Measurements from ENCODE around the gene HNRNPUL1. TPM values are rescaled to one million over a fixed set of nuclear protein-coding genes. Genes with fewer than 3 reads are reported as not detected.

Gene HNRNPUL1
- total and polyA plus RNA-seq, 3 experiments from 2014 or later: 100 to 279 (median 270) TPM

DNA sequence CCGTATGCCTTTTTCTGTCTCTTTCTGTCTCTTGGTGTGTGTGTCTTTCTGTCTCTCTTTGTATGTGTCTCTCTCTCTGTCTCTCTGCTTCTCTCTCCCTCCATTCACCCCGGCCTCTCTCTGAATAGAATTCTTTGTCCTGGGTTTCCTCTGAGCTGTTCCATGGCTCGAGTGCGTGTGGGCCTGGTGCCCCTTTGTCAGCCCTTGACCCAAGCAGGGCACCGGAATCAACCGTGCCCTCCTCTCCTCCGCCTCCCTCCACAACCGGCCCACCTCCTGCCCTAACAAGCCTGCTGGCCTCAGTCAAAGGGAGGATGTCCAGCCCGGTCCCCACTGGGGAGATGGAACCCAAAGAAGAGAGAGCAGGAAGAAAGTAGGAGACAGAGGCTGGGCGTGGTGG lies 41.9 kb upstream of the HNRNPUL1 start:
- Histone ChIP-seq H3K4me3 (ENCODE audit: low read length) (no peak overlapping the region), H3K36me3 (ENCODE audit: insufficient read depth, low read length) (no peaks in the 10 kb centered on the region), H3K27ac (ENCODE audit: low read depth, low read length) (no peak overlapping the region), H3K27me3 (ENCODE audit: insufficient read depth, low read length, poor library complexity, severe bottlenecking) (peaks cover 10% of the 10 kb centered on the region), H3K4me1 (ENCODE audit: insufficient read depth, low read length) (peaks cover 13% of the 10 kb centered on the region), H3K9me3 (ENCODE audit: low read length) (no peaks in the 10 kb centered on the region)
- DNase-seq: no peak
- no peaks in the 10 kb centered on the region for H3K36me3 Mint-ChIP-seq
- peak overlapping the region in 1 of 8 donors; percentile 2 for H3K27ac Mint-ChIP-seq
- peak overlapping the region in 1 of 7 donors; percentile 53 for H3K4me3 Mint-ChIP-seq
- H3K9me3 Mint-ChIP-seq: no peaks in the 10 kb centered on the region
- peaks cover 29 to 61% of the 10 kb centered on the region in 2 donors for H3K27me3 Mint-ChIP-seq
- POLR2A ChIA-PET: no interaction called here
- CTCF ChIA-PET: no interaction called here
- peaks cover 15 to 19% (median 16%) of the 10 kb centered on the region in 3 donors for H3K4me1 Mint-ChIP-seq

DNA sequence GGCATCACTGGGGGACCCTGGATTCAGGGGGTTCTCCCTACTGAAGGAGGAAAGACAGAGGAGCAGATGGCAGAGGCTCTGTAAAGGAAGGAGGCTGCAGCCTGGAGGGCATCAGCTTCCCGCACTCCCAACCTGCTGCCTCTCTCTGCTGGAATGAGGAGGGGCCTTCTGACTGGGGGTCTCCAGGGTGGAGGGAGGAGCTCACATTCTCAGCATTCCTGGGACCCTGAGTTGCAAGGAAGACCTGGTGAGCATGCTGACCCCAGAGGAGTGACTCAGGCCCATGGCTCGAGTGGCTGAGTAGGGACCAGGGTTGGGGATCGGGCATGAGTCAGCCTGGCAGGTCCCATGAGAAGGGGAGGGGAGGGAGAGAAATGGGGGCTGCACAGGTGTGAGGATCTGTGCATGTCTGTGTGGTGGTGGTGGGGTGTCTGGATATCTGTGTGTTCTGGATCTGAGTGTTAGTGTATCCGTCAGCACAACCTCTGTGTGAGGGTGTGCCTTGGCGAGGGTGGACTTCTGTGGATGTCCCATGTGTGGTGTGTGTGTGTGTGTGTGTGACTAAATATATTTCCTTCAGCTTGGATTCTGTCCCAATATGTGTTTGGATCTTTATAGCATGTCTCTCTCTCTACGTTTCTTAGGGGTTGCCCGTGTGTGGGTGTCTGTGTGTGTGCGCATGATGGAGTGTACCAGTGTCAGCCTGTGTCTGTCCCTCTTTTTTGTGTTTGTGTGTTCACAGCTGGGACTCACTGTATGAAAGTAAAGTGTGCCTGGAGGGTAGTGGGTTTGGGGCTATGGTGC lies 40.5 kb upstream of the HNRNPUL1 start:
- Histone ChIP-seq H3K27ac (ENCODE audit: low read depth, low read length) (no peak overlapping the region), H3K36me3 (ENCODE audit: insufficient read depth, low read length) (no peaks in the 10 kb centered on the region), H3K4me3 (ENCODE audit: low read length) (no peak overlapping the region), H3K4me1 (ENCODE audit: insufficient read depth, low read length) (peaks cover 13% of the 10 kb centered on the region), H3K9me3 (ENCODE audit: low read length) (no peaks in the 10 kb centered on the region), H3K27me3 (ENCODE audit: insufficient read depth, low read length, poor library complexity, severe bottlenecking) (peaks cover 10% of the 10 kb centered on the region)
- peaks cover 26 to 61% of the 10 kb centered on the region in 2 donors for H3K27me3 Mint-ChIP-seq
- POLR2A ChIA-PET: no interaction called here
- H3K36me3 Mint-ChIP-seq: no peaks in the 10 kb centered on the region
- no peak for DNase-seq
- CTCF ChIA-PET: interaction anchor here (0.6 to 1.7 kb wide), 3 partner anchors 10 to 86 kb away, joined by 3 to 4 read pairs (median 3); partner anchors contain the start of gene CCDC97
- H3K4me3 Mint-ChIP-seq: peak overlapping the region in 1 of 7 donors; percentile 60
- peaks cover 15 to 19% (median 16%) of the 10 kb centered on the region in 3 donors for H3K4me1 Mint-ChIP-seq
- H3K9me3 Mint-ChIP-seq: no peaks in the 10 kb centered on the region
- H3K27ac Mint-ChIP-seq: peak overlapping the region in 7 of 8 donors; percentile 4 to 87 (median 33)

DNA sequence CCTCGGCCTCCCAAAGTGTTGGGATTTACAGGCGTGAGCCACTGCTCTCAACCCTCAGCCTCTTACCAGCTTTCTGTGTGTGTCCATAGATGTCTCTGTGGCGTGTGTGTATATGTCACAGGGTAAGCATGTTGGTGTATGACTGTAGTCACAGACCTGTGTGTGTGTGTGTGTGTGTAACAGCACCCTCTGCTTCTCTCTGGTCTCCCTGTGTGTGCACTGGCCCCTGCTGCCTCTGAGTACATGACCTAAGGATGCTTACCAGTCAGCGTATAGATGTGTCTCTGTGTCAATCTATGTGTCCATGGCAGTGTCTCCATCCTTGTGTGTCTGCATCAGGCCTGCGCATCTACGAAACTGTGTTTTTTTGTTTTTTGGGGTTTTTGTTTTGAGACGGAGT lies 39.5 kb upstream of the HNRNPUL1 start:
- Histone ChIP-seq H3K27me3 (ENCODE audit: insufficient read depth, low read length, poor library complexity, severe bottlenecking) (peaks cover 10% of the 10 kb centered on the region), H3K9me3 (ENCODE audit: low read length) (no peaks in the 10 kb centered on the region), H3K36me3 (ENCODE audit: insufficient read depth, low read length) (no peaks in the 10 kb centered on the region), H3K27ac (ENCODE audit: low read depth, low read length) (no peak overlapping the region), H3K4me3 (ENCODE audit: low read length) (no peak overlapping the region), H3K4me1 (ENCODE audit: insufficient read depth, low read length) (peaks cover 13% of the 10 kb centered on the region)
- ChIA-PET POLR2A (no interaction called here), CTCF (interaction anchor here (0.6 to 1.7 kb wide), 2 partner anchors 9 to 85 kb away, joined by 3 to 4 read pairs; partner anchors contain the start of gene CCDC97)
- no peak for DNase-seq
- H3K36me3 Mint-ChIP-seq: no peaks in the 10 kb centered on the region
- H3K4me1 Mint-ChIP-seq: peaks cover 15 to 19% (median 16%) of the 10 kb centered on the region in 3 donors
- peak overlapping the region in 3 of 8 donors; percentile 26 to 39 (median 34) for H3K27ac Mint-ChIP-seq
- H3K27me3 Mint-ChIP-seq: peaks cover 22 to 54% of the 10 kb centered on the region in 2 donors
- H3K9me3 Mint-ChIP-seq: no peaks in the 10 kb centered on the region
- no peak overlapping the region for H3K4me3 Mint-ChIP-seq

DNA sequence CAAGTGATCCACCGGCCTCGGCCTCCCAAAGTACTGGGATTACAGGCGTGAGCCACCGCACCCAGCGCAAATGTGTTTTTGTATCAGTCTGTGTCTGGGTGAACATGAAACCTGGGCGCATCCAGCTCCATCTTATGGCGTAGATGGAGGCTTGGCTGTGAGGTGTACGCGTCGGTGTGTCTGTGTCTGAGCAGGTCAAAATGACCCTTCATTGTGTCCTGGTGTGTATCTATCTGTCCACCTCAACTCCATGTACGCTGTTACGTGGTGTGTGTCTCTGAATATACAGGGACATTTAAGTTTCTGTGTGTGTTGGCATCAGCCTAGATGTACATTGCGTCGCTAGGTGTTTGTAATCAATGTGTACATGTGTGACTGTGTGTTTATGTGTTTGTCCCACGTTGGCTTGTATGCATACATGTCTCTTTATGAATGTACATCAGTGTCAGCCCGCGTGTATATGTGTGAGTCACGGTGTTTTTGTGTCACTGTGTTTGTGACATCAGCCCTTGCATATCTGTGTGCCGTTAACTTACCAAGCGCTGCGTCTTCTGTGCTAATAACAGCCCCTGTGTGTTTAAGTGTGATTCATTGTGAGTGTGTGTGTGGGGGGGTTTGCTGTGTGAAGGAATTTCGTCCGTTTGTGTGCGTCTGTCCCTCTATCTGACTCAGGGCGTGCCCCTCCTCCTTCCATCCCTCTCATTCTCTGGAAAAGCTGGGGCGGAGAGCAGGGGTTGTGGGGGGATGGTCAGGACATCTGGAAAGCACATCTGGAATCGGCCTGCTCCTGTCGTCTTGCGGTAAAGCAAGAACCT lies 38.7 kb upstream of the HNRNPUL1 start:
- Histone ChIP-seq H3K36me3 (ENCODE audit: insufficient read depth, low read length) (no peaks in the 10 kb centered on the region), H3K9me3 (ENCODE audit: low read length) (no peaks in the 10 kb centered on the region), H3K4me3 (ENCODE audit: low read length) (no peak overlapping the region), H3K27ac (ENCODE audit: low read depth, low read length) (peak overlapping the region; percentile 9), H3K27me3 (ENCODE audit: insufficient read depth, low read length, poor library complexity, severe bottlenecking) (peaks cover 10% of the 10 kb centered on the region), H3K4me1 (ENCODE audit: insufficient read depth, low read length) (peaks cover 13% of the 10 kb centered on the region)
- Mint-ChIP-seq H3K27ac (peak overlapping the region in 6 of 8 donors; percentile 12 to 95 (median 76)), H3K36me3 (no peaks in the 10 kb centered on the region), H3K27me3 (peaks cover 22 to 48% of the 10 kb centered on the region in 2 donors), H3K9me3 (no peaks in the 10 kb centered on the region), H3K4me1 (peaks cover 15 to 19% (median 16%) of the 10 kb centered on the region in 3 donors), H3K4me3 (peak overlapping the region; percentile 71 to 89 (median 79))
- ChIA-PET POLR2A (interaction anchor here (1.1 kb wide), 1 partner anchor 131 kb away, joined by 5 read pairs; no protein-coding TSS in a partner anchor), CTCF (interaction anchor here (1.2 kb wide), 1 partner anchor 83 kb away, joined by 5 read pairs; no protein-coding TSS in a partner anchor)
- DNase-seq: no peak

DNA sequence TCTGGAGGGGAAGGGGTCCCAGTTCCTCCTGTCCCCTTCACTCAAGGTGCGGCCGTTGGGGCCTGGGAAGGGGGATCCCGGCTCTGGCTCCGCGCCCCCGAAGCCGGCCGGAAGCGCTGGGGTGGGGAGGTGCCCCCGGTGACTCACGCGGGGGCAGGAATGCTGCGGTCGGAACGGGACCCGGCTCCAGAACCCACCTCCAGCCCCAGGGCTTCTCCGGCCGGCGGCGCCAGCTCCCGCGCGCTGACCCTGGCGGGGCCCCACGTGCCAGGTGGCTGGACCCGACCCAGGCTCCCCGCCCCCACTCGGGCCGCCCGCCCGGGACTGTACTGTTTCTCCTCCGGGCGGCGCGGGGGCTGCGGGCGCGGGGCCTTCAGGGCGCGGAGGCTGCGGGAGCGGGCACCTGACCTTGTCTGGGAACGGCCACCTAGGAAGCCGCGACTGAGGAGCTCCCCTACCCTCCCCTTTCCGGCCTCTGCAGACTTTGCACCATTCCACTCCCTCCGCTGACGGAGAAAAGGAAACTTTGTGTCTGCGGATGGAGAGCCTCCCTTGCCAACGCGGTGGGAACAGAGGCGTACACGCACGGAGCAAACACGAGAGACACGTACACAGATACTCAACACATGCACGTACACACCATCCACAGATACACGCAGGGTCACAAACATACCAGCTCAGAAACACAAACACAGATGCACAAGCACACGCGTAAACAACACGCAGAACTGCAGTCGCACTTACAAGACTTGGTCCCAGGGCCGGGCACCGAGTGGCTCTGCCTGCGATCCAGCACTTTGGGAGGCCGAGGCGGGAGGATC lies 37.9 kb upstream of the HNRNPUL1 start:
- H3K4me1 Mint-ChIP-seq: peaks cover 13 to 15% (median 15%) of the 10 kb centered on the region in 3 donors
- H3K27ac ChIP-seq (ENCODE audit: low read depth, low read length): peak overlapping the region; percentile 33
- CTCF ChIA-PET: interaction anchor here (1.2 kb wide), 1 partner anchor 83 kb away, joined by 5 read pairs; no protein-coding TSS in a partner anchor

DNA sequence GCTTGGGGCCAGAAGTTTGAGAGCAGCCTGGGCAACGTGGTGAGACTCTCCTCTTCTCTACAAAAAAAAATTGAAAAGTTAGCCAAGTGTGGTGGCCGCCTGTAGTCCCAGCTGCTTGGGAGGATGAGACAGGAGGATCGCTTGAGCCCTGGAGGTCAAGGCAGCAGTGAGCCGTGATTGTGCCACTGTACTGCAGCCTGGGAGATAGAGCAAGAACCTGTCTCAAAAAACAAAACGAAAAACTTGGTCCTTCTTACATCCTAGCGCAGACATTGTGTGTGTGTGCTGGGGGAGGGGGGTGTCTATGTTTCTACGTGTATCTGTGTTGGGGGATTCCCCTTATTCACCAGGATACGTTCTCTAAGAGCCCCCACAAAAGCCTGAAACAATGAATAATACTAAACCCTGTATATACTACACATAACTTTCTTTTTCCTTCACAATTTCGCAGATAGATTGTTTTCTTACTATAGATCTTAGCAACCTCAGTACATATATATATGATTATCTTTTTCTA lies 37.2 kb upstream of the HNRNPUL1 start:
- peaks cover 13% of the 10 kb centered on the region for H3K4me1 ChIP-seq (ENCODE audit: insufficient read depth, low read length)
- ChIA-PET CTCF (interaction anchor here (1.2 kb wide), 1 partner anchor 82 kb away, joined by 5 read pairs; no protein-coding TSS in a partner anchor), POLR2A (interaction anchor here (0.8 to 1.1 kb wide), 2 partner anchors 35 to 132 kb away, joined by 3 to 5 read pairs; no protein-coding TSS in a partner anchor)
- peaks cover 14 to 43% of the 10 kb centered on the region in 2 donors for H3K27me3 Mint-ChIP-seq
- peak overlapping the region; percentile 33 for H3K27ac ChIP-seq (ENCODE audit: low read depth, low read length)
- H3K4me3 ChIP-seq (ENCODE audit: low read length): peak overlapping the region; percentile 55
- peaks cover 13 to 15% (median 15%) of the 10 kb centered on the region in 3 donors for H3K4me1 Mint-ChIP-seq
- no peak for DNase-seq
- H3K27ac Mint-ChIP-seq: peak overlapping the region; percentile 7 to 92 (median 50)
- no peaks in the 10 kb centered on the region for H3K27me3 ChIP-seq (ENCODE audit: insufficient read depth, low read length, poor library complexity, severe bottlenecking)
- H3K4me3 Mint-ChIP-seq: peak overlapping the region; percentile 74 to 90 (median 83)
- no peaks in the 10 kb centered on the region for H3K36me3 ChIP-seq (ENCODE audit: insufficient read depth, low read length)
- H3K9me3 ChIP-seq (ENCODE audit: low read length): no peaks in the 10 kb centered on the region
- no peaks in the 10 kb centered on the region for H3K9me3 Mint-ChIP-seq
- H3K36me3 Mint-ChIP-seq: no peaks in the 10 kb centered on the region

More for the DNA sequence above, 37.9 kb upstream of the HNRNPUL1 start:
- Histone ChIP-seq H3K4me1 (ENCODE audit: insufficient read depth, low read length) (peaks cover 13% of the 10 kb centered on the region), H3K27me3 (ENCODE audit: insufficient read depth, low read length, poor library complexity, severe bottlenecking) (peaks cover 2% of the 10 kb centered on the region), H3K9me3 (ENCODE audit: low read length) (no peaks in the 10 kb centered on the region), H3K36me3 (ENCODE audit: insufficient read depth, low read length) (no peaks in the 10 kb centered on the region), H3K4me3 (ENCODE audit: low read length) (peak overlapping the region; percentile 55)
- no peaks in the 10 kb centered on the region for H3K9me3 Mint-ChIP-seq
- peaks cover 16 to 45% of the 10 kb centered on the region in 2 donors for H3K27me3 Mint-ChIP-seq
- peak overlapping the region in 7 of 8 donors; percentile 2 to 92 (median 68) for H3K27ac Mint-ChIP-seq
- POLR2A ChIA-PET: interaction anchor here (0.8 to 1.1 kb wide), 2 partner anchors 36 to 131 kb away, joined by 3 to 5 read pairs; no protein-coding TSS in a partner anchor
- H3K36me3 Mint-ChIP-seq: no peaks in the 10 kb centered on the region
- peak in 3 of 5 donors; percentile 11 to 39 (median 21) for DNase-seq
- peak overlapping the region; percentile 77 to 90 (median 83) for H3K4me3 Mint-ChIP-seq

DNA sequence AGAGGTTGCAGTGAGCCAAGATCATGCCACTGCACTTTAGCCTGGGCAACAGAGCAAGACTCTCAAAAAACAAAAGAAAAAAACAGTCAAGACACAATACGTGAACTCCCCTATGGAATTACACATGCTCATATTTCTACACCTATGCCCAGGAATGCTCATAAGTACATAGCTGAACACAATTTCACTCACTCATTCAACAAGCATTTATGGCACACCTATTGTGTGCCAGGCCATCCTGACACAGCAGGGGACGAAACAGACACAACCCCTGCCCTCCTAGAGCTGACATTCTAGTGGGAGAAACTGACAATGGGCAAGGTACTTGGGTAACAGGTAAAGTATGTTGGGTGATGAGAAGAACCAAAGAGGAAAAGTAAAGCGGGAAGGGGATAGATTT lies 35.7 kb upstream of the HNRNPUL1 start:
- no peaks in the 10 kb centered on the region for H3K9me3 Mint-ChIP-seq
- H3K4me1 ChIP-seq (ENCODE audit: insufficient read depth, low read length): peaks cover 13% of the 10 kb centered on the region
- H3K4me3 ChIP-seq (ENCODE audit: low read length): no peak overlapping the region
- CTCF ChIA-PET: interaction anchor here (0.8 kb wide), 1 partner anchor 10 kb away, joined by 3 read pairs; the partner anchor contains the start of gene AXL
- peaks cover 8 to 38% of the 10 kb centered on the region in 2 donors for H3K27me3 Mint-ChIP-seq
- POLR2A ChIA-PET: no interaction called here
- H3K36me3 ChIP-seq (ENCODE audit: insufficient read depth, low read length): no peaks in the 10 kb centered on the region
- H3K27me3 ChIP-seq (ENCODE audit: insufficient read depth, low read length, poor library complexity, severe bottlenecking): no peaks in the 10 kb centered on the region
- peak overlapping the region in 2 of 8 donors; percentile 29 to 36 for H3K27ac Mint-ChIP-seq
- H3K36me3 Mint-ChIP-seq: no peaks in the 10 kb centered on the region
- no peak overlapping the region for H3K4me3 Mint-ChIP-seq
- no peak overlapping the region for H3K27ac ChIP-seq (ENCODE audit: low read depth, low read length)
- DNase-seq: no peak
- peaks cover 13 to 15% (median 15%) of the 10 kb centered on the region in 3 donors for H3K4me1 Mint-ChIP-seq
- no peaks in the 10 kb centered on the region for H3K9me3 ChIP-seq (ENCODE audit: low read length)

Measured in CD8-positive, alpha-beta memory T cell (primary cell).